GM12865 (cell line): ENCODE data around the gene OTOP1.
"Not testable (repeated sequence)": the region's sequence is repeated elsewhere in the genome, so short reads cannot be mapped to it uniquely, and the experiment has no call there.

ENCODE experiments used
- DNase-seq: peaks from one replicate; pipeline ENCODE4 v3.0.0; 2010; ENCODE audit warnings: low read depth
- H3K4me3 ChIP-seq: 2 replicates; pipeline ENCODE4 v1.5.1; 2011; ENCODE audit warnings: mild to moderate bottlenecking, low read depth, low read length, control low read depth
- TF ChIP-seq, protein P1 (sequence below): IDR thresholded peaks from 2 replicates; pipeline ENCODE4 v1.5.1; 2011; ENCODE audit warnings: low read length, control low read depth, low read depth, inconsistent platforms; ENCODE audit not compliant: insufficient read depth; ENCODE audit errors: missing control alignments

OTOP1 gene

DNA sequence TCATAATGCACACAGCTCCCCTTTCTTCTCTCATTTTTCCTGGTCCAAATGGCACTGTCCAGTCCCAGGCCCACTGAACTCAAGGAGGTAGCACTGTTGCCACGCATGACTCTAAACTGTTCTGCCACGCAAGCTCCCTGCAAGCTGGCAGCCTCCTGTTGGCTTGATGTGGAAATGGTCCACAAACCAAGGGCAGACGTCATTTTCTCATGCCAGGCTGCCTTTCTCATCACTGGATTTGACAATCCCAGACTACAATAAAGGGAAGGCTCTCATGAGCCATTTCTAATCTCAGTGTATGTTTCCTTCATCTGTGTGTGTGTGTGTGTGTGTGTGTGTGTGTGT lies 22.4 kb downstream of the OTOP1 start:
- TF ChIP-seq, protein P1, sequence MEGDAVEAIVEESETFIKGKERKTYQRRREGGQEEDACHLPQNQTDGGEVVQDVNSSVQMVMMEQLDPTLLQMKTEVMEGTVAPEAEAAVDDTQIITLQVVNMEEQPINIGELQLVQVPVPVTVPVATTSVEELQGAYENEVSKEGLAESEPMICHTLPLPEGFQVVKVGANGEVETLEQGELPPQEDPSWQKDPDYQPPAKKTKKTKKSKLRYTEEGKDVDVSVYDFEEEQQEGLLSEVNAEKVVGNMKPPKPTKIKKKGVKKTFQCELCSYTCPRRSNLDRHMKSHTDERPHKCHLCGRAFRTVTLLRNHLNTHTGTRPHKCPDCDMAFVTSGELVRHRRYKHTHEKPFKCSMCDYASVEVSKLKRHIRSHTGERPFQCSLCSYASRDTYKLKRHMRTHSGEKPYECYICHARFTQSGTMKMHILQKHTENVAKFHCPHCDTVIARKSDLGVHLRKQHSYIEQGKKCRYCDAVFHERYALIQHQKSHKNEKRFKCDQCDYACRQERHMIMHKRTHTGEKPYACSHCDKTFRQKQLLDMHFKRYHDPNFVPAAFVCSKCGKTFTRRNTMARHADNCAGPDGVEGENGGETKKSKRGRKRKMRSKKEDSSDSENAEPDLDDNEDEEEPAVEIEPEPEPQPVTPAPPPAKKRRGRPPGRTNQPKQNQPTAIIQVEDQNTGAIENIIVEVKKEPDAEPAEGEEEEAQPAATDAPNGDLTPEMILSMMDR: no peak
- no peak overlapping the region for H3K4me3 ChIP-seq
- no peak for DNase-seq

DNA sequence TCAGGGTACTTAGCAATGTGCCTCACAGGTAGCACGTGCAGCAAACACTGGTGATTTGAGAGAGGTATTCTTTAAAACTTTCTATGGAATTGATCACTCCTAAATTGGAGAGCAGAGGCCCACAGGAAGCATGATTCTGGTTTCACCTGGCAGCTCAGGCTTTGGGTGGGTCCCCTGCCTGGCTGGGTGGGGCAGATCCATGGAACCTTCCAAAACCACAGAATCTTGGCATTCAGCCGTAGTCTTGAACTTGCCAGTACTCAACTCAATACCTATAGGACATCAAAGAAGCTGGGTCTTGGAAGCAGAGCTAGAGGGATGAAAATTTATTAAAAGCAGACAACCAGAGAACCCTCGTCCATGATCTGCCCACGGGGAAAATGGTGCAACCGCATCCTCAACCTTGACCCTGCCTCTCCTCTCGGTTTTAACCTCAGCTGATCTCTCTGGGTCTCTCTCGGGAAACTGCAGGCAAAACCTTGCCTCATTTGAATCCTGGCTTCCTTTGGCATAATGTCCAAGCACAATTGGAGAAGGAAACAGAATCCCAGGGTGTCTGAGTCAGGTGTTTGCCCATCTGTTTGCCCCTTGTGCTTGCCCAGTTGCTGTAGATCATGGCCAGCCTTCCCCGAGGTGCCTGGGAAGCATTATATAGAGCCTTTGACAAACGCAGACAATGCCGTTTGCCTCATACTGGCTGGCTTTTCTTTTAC lies 22.9 kb downstream of the OTOP1 start:
- TF ChIP-seq, protein P1: no peak
- H3K4me3 ChIP-seq: no peak overlapping the region
- DNase-seq: no peak

DNA sequence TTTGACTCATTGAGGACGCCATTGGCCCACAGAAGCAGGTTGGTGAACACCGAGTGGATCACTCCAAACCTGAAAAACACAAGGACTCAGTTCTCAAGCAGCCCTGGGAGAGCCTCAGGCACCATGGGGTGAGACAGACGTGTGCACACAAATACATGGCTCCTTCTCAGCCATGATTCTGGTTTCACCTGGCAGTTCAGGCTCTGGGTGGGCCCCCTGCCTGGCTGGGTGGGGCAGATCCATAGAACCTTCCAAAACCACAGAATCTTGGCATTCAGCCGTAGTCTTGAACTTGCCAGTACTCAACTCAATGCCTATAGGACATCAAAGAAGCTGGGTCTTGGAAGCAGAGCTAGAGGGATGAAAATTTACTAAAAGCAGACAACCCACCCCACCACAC lies 24.2 kb downstream of the OTOP1 start:
- no peak for DNase-seq
- TF ChIP-seq, protein P1: no peak
- no peak overlapping the region for H3K4me3 ChIP-seq

DNA sequence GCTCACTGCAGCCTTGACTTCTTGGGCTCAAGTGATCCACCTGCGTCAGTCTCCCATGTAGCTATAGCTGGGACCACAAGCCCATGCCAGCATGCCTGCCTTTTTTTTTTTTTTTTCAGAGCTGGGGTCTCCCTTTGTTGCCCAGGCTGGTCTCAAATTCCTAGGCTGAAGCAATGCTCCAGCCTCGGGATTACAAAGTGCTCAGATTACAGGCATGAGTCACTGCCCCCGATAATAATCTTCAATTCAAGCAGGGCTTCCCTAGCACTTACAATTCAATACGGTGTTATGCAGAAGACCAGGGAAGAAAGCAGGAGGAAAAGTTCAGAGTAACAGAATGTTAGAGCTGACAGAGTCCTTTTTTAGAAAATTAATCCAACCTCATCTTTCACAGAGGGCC lies 26.1 kb downstream of the OTOP1 start:
- DNase-seq: no peak
- no peak overlapping the region for H3K4me3 ChIP-seq
- TF ChIP-seq, protein P1: no peak

DNA sequence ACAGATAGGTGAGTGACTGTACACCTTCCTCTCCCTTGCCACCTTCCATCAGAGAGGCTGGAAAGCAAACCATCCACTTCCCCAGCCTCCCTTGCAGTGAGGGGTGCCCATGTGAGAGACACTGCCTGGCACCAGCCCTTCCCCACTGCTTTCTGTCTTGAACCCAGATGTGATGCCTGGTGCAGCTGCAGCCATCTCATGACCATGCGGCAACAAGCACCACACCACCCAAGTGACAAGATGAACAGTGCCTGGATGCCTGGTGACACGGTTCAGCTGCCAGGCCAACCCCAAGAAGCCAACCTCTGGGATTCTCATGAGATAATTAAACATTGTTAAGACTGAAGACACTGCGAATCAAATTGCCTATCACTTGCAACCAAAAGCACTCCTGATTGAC lies 31.4 kb downstream of the OTOP1 start:
- DNase-seq: no peak
- TF ChIP-seq, protein P1: no peak
- H3K4me3 ChIP-seq: no peak overlapping the region

DNA sequence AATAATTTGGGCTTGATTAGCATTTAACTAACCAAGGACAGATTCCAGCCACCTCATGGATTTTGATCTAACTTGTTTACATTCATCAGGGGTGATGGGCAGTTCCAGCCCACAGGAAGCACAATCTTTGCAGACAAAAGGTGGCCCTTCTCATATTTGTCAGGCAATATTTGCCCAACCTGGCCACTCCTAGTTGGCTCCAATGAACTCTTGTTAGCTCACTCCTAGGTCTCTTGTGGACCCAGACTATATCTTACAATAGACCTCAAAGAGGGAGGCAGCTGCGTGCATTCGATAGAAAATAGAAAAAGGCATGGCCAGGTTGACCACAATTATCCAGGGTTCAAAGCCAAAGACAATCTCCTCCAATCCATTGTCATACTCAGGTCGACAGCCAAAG lies 38.2 kb downstream of the OTOP1 start:
- DNase-seq, H3K4me3 ChIP-seq: not testable (repeated sequence)

DNA sequence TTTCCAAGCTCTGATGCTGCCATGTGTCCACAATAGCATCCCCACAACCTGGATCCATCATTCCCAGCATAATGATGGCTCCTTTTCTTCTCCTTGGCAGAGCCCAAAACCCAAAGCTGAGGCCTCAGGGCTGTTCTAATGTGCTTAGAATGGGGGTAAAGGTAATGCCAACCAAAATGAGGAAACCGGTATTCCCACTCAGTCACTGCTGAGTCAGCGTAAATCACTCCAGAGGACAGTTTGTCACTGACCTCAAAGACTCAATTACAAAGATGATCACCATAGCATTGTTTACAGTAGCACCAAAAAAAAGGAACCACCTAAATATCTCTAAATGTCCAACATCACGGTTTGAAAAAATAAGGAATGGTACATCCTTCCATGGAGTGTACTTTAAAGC lies 41.2 kb downstream of the OTOP1 start:
- TF ChIP-seq, protein P1: no peak
- no peak overlapping the region for H3K4me3 ChIP-seq
- DNase-seq: no peak
